Embryonic facial prominence (tissue), 1 donor: ENCODE results near the gene TGIF2.
"Not testable (repeated sequence)": the region's sequence is repeated elsewhere in the genome, so short reads cannot be mapped to it uniquely, and the experiment has no call there.

ENCODE experiments used
- DNase-seq: peaks from one replicate; pipeline ENCODE4 v3.0.0-alpha.2; 2016; ENCODE audit errors: extremely low spot score

The TGIF2 gene

DNA sequence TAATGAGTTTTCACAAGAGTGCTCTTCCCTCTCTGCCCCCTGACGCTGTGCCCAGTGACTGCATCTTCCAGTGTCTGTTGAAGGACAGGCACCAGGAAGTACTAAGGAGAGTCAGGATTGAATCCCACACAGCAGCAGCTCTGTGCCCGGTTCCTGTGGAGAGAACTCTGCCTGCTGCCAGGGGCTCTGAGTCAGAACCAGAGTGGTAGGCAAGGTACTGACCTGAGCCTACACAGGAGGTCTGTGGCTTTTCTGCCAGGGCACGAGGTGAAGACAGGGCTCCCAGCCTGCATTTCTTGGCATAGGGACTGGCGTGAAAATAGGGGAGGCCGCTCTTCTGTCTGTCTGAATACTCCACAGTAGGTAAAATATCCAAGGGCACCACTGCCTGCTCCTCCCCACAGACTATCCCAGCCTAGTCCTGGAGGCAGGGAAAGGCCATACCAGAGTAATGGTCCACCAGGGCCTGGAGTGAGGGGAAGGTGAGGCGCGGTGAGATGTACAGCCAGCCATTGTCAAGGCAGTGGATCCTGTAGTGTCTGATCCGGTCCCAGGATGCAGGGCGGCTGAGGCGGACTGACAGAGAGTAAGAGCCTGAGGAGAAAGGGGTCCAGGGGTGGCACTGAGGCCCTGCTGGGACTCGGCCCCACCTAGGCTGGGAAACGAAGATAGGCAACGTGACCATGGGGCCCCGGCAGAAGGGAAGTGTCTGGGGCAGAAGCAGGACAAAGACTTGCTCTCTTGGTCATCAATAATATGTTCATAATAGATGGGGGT lies 41.6 kb downstream of the TGIF2 start:
- DNase-seq: no peak

DNA sequence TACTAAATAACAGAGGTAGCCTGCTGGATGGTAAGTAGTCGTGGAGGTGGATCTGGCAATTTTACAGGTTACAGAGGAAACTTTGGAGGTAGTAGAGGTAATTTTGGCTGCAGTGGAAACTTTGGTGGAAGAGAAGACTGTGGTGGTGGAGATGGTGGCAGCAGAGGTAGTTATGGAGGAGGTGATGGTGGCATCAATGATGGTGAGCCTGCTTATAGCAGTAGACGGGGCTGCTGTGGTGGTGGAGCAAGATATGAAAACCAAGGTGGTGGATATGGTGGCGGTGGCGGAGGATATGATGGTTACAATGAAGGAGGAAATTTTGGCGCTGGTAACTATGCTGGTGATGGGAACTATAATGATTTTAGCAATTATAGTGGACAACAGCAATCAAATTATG lies 47.5 kb downstream of the TGIF2 start:
- no peak for DNase-seq

DNA sequence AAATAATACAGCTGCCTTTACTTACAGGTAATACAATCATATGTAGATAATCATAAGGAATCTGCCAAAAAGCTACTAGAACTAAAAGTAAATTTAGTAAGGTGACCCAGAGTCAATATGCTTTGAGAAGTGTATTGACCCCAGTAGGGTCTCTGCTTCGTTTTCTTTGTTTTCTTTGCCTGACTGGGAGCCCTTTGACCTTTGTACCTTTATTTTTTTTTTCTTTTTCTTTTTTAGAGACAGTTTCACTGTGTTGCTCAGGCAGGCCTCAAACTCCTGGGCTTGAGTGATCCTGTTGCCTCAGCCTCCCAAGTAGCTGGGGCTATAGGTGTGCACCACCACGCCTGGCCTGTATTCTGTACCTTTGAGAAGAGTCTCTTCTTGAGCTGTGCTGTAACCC lies 50.0 kb downstream of the TGIF2 start:
- no peak for DNase-seq

DNA sequence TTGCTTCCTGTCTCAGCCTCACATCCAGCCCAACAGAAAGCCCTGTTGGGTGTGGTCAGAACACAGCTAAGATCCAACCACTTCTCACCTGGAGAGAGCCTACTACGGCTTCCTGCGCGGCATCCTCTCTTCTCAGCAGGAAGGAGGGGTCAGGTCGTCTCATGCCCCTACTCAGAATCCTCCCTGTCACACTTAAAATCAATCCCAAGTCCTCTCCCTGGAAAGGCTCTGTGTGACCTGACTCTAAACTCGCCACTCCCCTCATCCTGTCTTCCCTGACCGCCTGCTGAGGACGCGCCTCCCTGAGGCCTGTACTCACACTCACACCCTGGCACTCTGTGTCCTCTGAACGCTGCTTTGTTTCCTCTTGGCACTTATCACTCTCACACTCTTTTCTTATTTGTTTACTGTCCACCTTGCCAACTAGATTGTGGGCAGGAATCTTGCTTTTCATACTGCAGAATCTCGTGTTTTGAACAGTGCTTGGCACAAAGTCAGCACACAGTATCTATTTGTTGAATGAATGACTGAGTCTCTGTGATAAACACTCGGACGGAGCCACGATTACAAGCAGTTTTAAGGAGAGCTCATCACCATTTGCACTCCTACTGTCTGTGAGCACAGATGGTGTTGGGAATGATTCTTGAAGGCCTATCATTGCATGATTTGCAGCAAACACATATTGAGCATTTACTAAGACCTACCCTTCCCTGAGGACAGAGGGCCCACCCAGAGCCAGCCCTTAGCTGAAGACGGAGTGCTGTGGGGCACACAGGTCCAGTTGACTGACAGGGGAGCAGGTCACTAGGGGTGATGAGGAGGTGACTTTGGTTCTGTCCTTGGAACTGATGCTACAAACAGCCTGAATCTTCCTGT lies 50.9 kb downstream of the TGIF2 start:
- DNase-seq: no peak

DNA sequence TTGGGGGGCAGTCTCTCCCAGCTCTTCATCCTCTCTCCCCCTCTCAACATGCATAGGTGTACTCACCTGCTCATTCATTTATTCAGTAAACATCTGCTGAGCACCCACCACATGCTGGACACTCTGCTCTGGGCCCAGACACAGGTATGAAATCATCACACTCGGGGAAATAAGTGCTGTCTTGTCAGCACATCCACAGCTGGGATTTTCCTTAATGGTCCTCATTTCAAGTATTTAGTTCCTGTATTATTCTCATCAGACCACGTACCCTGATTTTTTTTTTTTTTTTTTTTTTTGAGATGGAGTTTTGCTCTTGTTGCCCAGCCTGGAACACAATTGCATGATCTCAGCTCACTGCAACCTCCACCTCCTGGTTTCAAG lies 51.5 kb downstream of the TGIF2 start:
- no peak for DNase-seq

DNA sequence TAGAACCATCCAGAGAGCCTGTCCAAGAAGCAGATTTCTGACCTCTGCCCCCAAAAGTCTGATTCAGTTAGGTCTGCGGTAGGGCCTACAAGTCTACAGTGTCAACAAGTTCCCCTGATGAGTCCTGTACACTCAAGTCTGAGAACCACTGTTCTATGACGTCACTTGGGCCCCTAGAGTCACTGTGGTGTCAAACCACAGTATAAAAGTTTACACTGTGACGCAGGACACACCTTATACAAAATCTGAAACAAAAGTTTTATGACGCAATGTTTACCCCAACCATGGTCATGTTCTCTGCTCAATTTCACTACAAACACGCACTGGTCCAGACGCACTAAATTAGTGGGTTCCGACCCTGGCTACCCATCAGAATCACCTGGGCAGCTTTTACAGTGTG lies 54.7 kb downstream of the TGIF2 start:
- no peak for DNase-seq

DNA sequence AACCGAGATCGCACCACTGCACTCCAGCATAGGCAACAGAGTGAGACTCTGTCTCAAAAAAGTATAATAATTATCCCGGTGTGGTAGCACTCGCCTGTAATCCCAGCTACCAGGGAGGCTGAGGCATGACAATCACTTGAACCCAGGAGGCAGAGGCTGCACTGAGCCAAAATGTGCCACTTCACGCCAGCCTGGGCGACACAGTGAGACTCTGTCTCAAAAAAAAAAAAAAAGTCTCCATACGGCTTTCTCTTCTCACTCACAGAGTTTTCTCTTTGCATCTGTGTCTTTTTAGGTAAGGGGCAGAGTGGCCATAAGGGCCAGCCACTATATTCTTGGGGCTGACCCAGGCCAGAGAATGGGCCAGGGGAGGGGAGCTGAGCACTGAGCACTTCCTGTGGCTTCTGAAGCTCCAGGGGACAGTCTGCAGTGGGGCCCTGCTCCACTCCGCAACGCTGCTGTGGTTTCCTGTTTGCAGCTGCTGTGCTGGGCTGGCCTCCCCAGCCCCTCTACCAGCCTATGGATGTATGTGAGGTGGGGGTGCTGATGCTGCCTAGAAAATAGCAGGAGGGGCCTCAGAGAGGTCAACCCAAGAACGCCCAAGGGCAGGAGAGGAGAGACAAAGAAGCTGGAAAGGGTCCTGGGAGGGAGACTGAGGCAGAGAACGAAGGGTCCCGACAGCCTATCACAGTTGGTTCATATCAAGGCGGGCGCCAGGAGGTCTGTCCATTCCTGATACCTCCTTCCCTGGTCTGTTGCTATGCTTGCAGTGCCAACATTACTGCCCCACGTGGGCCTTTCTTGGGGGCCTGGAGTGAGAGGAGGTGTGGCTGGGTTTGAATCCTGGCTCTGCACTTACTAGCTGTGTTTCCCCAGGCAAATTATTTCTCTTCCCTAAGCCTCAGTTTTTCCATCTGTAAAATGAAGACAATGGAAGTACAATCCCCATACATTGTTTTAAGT lies 56.6 kb downstream of the TGIF2 start:
- no peak for DNase-seq

DNA sequence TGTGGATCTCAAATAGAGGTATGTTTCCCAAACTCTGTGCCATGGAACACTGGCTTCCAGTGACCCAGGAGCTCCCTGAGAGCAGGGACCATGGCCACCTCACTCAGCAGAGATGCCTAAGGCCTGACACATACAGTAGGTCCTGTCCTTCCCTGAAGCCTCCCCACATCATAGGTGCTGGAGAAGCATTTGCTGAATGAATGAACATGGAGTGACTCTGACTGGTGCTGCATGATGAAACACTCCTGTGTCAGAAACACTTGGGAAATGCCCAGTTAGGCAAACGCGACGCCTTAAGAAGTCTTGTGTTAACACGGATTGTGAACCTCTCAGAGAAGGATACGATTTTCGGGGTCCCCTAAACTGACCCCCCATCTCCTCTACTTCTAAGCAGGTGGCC lies 58.2 kb downstream of the TGIF2 start:
- DNase-seq: no peak

DNA sequence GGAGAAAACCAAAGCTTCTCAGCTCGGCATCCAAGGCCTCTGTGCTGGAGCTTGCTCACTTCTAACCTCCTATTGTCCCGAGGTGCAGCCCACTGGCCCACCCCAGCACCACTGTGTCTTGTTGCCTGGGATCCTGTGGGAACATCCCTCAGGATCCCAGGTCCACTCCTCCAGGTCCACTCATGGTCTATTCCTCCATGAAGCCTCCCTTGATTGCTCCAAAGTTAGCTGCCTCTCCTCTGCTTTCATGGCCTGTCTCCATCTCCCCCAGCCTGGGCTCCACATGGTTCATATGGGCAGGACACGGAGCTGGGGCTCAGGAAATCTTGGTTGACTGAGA lies 58.7 kb downstream of the TGIF2 start:
- DNase-seq: no peak

DNA sequence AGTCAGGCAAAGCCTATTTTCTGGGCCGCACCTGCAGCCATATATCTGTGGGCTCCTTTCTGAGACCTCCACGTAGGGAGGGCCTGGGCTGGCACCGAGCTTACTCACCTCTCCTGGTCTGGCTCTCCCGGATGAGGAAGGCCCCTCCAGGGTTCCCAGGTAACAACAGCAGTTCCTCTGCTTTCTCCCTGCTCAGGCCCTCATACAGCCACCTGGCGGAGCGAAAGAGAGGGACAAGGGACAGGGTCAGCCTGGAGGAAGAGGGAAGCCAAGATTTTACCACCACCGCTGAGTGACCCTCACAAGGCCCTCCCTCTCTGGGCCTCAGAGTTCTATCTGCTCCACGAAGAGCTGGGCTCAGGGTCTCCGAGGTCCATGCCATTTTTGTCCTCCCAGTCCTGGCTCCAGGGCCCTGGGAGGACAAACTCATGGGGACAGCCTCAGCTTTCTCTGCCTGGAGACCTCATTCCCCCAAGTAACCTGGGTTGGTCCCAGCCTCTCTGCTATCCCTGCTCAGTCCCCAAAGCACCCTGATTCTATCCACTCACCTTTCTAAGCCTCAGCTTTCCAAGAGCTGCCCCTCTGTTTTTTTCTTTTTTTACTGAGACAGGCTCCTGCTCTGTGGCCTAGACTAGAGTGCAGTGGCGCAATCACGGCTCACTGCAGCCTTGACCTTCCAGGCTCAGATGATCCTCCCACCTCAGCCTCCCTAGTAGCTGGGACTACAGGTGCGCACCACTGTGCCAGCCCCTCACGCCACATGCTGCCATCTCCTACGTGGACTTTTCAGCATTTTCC lies 59.3 kb downstream of the TGIF2 start:
- no peak for DNase-seq

DNA sequence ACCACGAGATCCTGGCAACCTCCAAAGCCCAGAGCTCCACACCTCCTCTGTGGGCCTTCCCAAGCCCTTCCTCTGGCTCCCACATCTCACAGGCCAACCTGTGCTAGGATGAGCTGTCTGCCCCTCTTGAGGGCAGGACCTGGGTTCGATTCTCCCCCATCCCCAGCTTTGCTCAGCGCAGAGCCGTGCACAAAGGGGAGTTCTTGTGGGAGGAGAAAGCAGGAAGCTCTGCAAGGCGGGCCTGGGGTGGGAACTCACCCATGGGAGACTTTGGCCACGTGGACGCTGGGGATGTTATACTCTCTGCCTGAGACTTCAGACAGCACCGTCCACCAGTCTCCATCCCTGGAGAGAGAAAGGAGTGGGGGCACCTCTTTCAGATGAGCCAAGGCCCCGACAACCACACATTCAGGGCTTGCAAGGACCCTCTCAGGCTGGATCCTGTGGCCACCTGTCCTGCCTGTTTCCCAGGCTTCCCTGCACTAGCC lies 59.9 kb downstream of the TGIF2 start:
- DNase-seq: no peak

DNA sequence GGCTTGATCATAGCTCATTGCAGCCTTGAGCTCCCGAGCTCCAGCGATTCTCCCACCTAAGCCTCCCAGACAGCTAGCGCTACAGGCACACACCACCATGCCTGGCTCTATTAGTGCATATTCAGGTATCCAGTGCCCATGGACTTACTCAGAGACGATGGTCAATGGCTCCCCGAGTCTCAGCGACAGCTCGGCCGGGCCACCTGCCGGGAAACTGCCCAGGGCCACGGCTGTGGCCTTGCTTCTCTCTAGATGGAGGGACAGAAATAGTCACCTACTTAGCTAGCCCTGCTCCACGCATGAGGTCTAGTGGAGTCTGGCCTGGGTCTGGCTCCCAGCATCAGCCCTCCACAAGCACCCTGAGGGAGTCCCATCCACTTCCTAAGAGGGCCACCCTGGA lies 60.9 kb downstream of the TGIF2 start:
- no peak for DNase-seq

DNA sequence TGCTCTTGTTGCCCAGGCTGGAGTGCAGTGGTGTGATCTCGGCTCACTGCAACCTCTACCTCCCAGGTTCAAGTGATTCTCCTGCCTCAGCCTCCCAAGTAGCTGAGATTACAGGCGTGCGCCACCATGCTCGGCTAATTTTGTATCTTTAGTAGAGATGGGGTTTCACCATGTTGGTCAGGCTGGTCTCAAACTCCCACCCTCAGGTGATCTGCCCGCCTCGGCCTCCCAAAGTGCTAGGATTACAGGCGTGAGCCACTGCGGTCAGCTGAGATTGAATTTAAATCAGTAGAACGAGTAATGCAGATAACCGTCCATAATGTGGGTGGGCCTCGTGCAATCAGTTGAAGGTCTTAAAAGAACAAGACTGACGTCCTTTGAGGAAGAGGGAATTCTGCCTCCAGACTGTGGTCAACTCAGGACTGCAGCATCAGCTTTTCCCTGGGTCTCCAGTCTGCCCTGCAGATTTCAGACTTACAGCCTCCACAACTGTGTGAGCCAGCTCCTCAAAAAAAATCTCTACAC lies 65.5 kb downstream of the TGIF2 start:
- not testable (repeated sequence) for DNase-seq

DNA sequence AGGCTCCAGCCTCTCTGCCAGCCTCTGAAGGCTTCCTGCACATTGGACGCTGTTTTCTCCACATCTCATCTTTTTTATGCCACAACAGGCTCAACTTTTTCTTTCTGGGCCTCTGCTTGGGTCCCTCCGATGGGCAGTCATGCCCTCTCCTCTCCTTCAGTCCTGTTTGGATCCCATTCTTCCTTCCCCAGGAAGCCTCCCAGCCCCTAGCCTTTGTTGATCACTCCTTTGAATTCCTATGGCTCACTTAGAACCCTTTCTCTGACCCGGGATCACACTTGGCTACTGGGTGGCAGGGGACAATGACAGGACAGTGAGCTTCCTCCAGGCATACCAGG lies 68.1 kb downstream of the TGIF2 start:
- no peak for DNase-seq

DNA sequence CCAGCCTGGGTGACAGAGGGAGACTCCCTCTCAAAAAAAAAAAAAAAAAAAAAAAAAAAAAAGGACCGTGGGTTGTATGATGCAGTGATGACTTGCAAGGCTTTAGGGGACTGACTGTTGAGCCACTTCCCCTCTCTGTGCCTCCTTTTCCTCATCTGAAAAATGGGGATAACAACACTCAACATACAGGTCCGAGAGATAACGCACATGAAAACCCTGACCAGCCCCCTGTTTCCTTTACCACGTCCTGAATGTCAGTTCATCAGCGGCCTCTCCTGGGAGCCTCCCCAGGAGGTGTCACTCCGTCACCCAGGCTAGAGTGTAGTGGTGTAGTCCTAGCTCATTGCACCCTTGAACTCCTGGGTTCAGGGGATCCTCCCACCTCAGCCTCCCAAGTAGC lies 68.7 kb downstream of the TGIF2 start:
- DNase-seq: no peak
